GM12892 (cell line): Measurements from ENCODE around the gene NPAS2.

ENCODE experiments used
- POLR2A ChIP-seq: IDR thresholded peaks from 2 replicates; pipeline ENCODE4 v1.6.1; 2011; ENCODE audit warnings: low read depth, low read length, control low read depth
- POLR2AphosphoS5 ChIP-seq: IDR thresholded peaks from 2 replicates; pipeline ENCODE4 v1.6.1; 2011; ENCODE audit warnings: low read depth, low read length, control low read depth
- TAF1 ChIP-seq: IDR thresholded peaks from 2 replicates; pipeline ENCODE4 v1.6.1; 2011; ENCODE audit warnings: low read depth, mild to moderate bottlenecking, control low read depth, low read length, borderline replicate concordance

DNA sequence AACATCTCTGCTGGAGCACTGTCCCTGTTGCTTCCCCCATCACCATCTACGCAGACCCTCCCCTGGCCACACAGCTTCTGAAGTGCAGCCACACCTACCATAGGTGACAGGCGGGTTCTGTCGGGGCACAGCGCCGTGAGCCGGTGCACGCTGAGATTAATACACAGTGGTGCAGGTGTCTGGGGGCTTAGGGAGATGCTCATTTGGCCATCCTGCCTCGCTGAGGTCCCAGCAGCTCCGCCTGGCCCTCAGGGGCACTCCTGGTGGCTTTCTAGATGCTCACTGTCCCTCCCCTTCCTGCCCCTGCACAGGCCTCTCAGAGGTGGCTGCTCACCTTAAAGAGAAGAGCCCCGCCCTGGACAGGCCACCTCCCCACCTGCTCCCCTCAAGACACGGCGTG lies 163.3 kb downstream of the NPAS2 start:
- TF ChIP-seq POLR2A (no peak), TAF1 (no peak), POLR2AphosphoS5 (no peak)
